SJCRH30 (cell line): ENCODE results near the gene POSTN. TPM values are rescaled to one million over a fixed set of nuclear protein-coding genes. Genes with fewer than 3 reads are reported as not detected.
A peak's percentile ranks its signal among the peaks of the same experiment; 100 is the strongest.
"Not testable (repeated sequence)": the region's sequence is repeated elsewhere in the genome, so short reads cannot be mapped to it uniquely, and the experiment has no call there.

ENCODE experiments used
- DNase-seq, 2 experiments: peaks; one replicate each; pipeline ENCODE4 v3.0.0-alpha.2; 2015 to 2020
- H3K27ac ChIP-seq: fragments of 250-450 bp; sonication (Bioruptor Pico); 2 replicates; pipeline ENCODE4 v1.5.1; 2020; ENCODE audit warnings: mild to moderate bottlenecking, moderate library complexity
- H3K27me3 ChIP-seq: fragments of 250-450 bp; sonication (Bioruptor Pico); 2 replicates; pipeline ENCODE4 v1.5.1; 2020; ENCODE audit warnings: mild to moderate bottlenecking, moderate library complexity
- H3K36me3 ChIP-seq: fragments of 250-450 bp; sonication (Bioruptor Pico); 2 replicates; pipeline ENCODE4 v1.5.1; 2020; ENCODE audit warnings: mild to moderate bottlenecking, moderate library complexity
- H3K4me1 ChIP-seq: fragments of 250-450 bp; sonication (Bioruptor Pico); 2 replicates; pipeline ENCODE4 v1.5.1; 2020; ENCODE audit warnings: mild to moderate bottlenecking, moderate library complexity
- H3K4me3 ChIP-seq: fragments of 250-450 bp; sonication (Bioruptor Pico); 2 replicates; pipeline ENCODE4 v1.5.1; 2020; ENCODE audit warnings: mild to moderate bottlenecking, moderate library complexity
- H3K9me3 ChIP-seq: fragments of 250-450 bp; sonication (Bioruptor Pico); replicated peaks from 2 replicates; pipeline ENCODE4 v1.5.1; 2020; ENCODE audit warnings: mild to moderate bottlenecking, moderate library complexity
- total RNA-seq: library from RNA; depleted of rRNA; stranded (reverse); fragments of >200 nt; shearing (Covaris generic); gene quantifications from 2 replicates; pipeline ENCODE4 v1.2.3, GENCODE V29; 2014

The POSTN gene
- total RNA-seq, 1 experiment from 2014 or later = 0.04 TPM

GRCh38 chr13:37613638-37614037, 15.1 kb upstream of the POSTN start:
- DNase-seq = no peak
- Histone ChIP-seq H3K4me3 (no peak overlapping the region), H3K27me3 (no peaks in the 10 kb centered on the region)

GRCh38 chr13:37613236-37613635, 14.7 kb upstream of the POSTN start:
- no peaks in the 10 kb centered on the region for H3K27me3 ChIP-seq
- peaks cover 24% of the 10 kb centered on the region for H3K4me1 ChIP-seq
- no peaks in the 10 kb centered on the region for H3K36me3 ChIP-seq
- no peak overlapping the region for H3K27ac ChIP-seq
- H3K4me3 ChIP-seq = no peak overlapping the region
- no peaks in the 10 kb centered on the region for H3K9me3 ChIP-seq
- DNase-seq = no peak

More at GRCh38 chr13:37613638-37614037, 15.1 kb upstream of the POSTN start:
- Histone ChIP-seq H3K4me1 (peaks cover 24% of the 10 kb centered on the region), H3K9me3 (no peaks in the 10 kb centered on the region), H3K36me3 (no peaks in the 10 kb centered on the region), H3K27ac (no peak overlapping the region)

- Histone ChIP-seq H3K4me1 (no peaks in the 10 kb centered on the region), H3K36me3 (no peaks in the 10 kb centered on the region), H3K9me3 (no peaks in the 10 kb centered on the region), H3K4me3 (no peak overlapping the region), H3K27me3 (no peaks in the 10 kb centered on the region), H3K27ac (no peak overlapping the region)
- no peak for DNase-seq
Measured at GRCh38 chr13:37608750-37609339, 10.3 kb upstream of the POSTN start.

- no peaks in the 10 kb centered on the region for H3K27me3 ChIP-seq
- DNase-seq = peak in 1 of 2 experiments; percentile 30
- H3K9me3 ChIP-seq = no peaks in the 10 kb centered on the region
- no peaks in the 10 kb centered on the region for H3K36me3 ChIP-seq
- H3K27ac ChIP-seq = no peak overlapping the region
- H3K4me1 ChIP-seq = no peaks in the 10 kb centered on the region
- H3K4me3 ChIP-seq = no peak overlapping the region
Measured at GRCh38 chr13:37602733-37603381, 4.3 kb upstream of the POSTN start.

- no peak for DNase-seq
- Histone ChIP-seq H3K27ac (no peak overlapping the region), H3K4me1 (no peaks in the 10 kb centered on the region), H3K9me3 (no peaks in the 10 kb centered on the region), H3K27me3 (no peaks in the 10 kb centered on the region), H3K36me3 (no peaks in the 10 kb centered on the region), H3K4me3 (no peak overlapping the region)
Measured at GRCh38 chr13:37601648-37602440, 3.3 kb upstream of the POSTN start.

- no peak overlapping the region for H3K27ac ChIP-seq
- peaks cover 3% of the 10 kb centered on the region; the same call in 1 of the 2 replicates for H3K4me1 ChIP-seq
- H3K4me3 ChIP-seq = no peak overlapping the region
- no peaks in the 10 kb centered on the region for H3K9me3 ChIP-seq
- no peaks in the 10 kb centered on the region for H3K27me3 ChIP-seq
- DNase-seq = no peak
- no peaks in the 10 kb centered on the region for H3K36me3 ChIP-seq
Measured at GRCh38 chr13:37599519-37599918, 951 bp upstream of the POSTN start.

GRCh38 chr13:37597477-37598025, 1.0 kb downstream of the POSTN start:
- H3K4me3 ChIP-seq = no peak overlapping the region
- no peak for DNase-seq
- no peaks in the 10 kb centered on the region for H3K36me3 ChIP-seq
- no peaks in the 10 kb centered on the region for H3K9me3 ChIP-seq
- no peak overlapping the region for H3K27ac ChIP-seq
- H3K4me1 ChIP-seq = peaks cover 8% of the 10 kb centered on the region; the same call in 1 of the 2 replicates
- H3K27me3 ChIP-seq = no peaks in the 10 kb centered on the region

GRCh38 chr13:37596805-37597204, 1.8 kb downstream of the POSTN start:
- DNase-seq = no peak
- Histone ChIP-seq H3K9me3 (no peaks in the 10 kb centered on the region), H3K4me3 (no peak overlapping the region), H3K27me3 (no peaks in the 10 kb centered on the region), H3K27ac (no peak overlapping the region), H3K4me1 (peaks cover 8% of the 10 kb centered on the region; the same call in 1 of the 2 replicates), H3K36me3 (no peaks in the 10 kb centered on the region)

- no peak overlapping the region for H3K4me3 ChIP-seq
- H3K27me3 ChIP-seq = no peaks in the 10 kb centered on the region
- no peak for DNase-seq
- H3K4me1 ChIP-seq = peaks cover 8% of the 10 kb centered on the region; the same call in 1 of the 2 replicates
- no peak overlapping the region for H3K27ac ChIP-seq
- H3K9me3 ChIP-seq = no peaks in the 10 kb centered on the region
- H3K36me3 ChIP-seq = no peaks in the 10 kb centered on the region
Measured at GRCh38 chr13:37595162-37595561, 3.4 kb downstream of the POSTN start.

GRCh38 chr13:37594550-37594949, 4.0 kb downstream of the POSTN start:
- Histone ChIP-seq H3K36me3 (no peaks in the 10 kb centered on the region), H3K9me3 (no peaks in the 10 kb centered on the region), H3K27ac (no peak overlapping the region), H3K27me3 (no peaks in the 10 kb centered on the region), H3K4me1 (peaks cover 8% of the 10 kb centered on the region; the same call in 1 of the 2 replicates), H3K4me3 (no peak overlapping the region)
- DNase-seq = peak in 1 of 2 experiments; percentile 38

GRCh38 chr13:37589381-37589780, 9.2 kb downstream of the POSTN start:
- not testable (repeated sequence) for H3K4me3 ChIP-seq, H3K27me3 ChIP-seq, H3K36me3 ChIP-seq, H3K9me3 ChIP-seq, H3K4me1 ChIP-seq, DNase-seq, H3K27ac ChIP-seq

GRCh38 chr13:37587236-37587635, 11.3 kb downstream of the POSTN start:
- Histone ChIP-seq H3K4me3 (no peak overlapping the region), H3K27me3 (no peaks in the 10 kb centered on the region), H3K36me3 (no peaks in the 10 kb centered on the region), H3K27ac (no peak overlapping the region), H3K4me1 (no peaks in the 10 kb centered on the region), H3K9me3 (no peaks in the 10 kb centered on the region)
- DNase-seq = no peak

GRCh38 chr13:37586164-37586563, 12.4 kb downstream of the POSTN start:
- H3K4me3 ChIP-seq = no peak overlapping the region
- no peak overlapping the region for H3K27ac ChIP-seq
- H3K4me1 ChIP-seq = no peaks in the 10 kb centered on the region
- H3K36me3 ChIP-seq = no peaks in the 10 kb centered on the region
- H3K27me3 ChIP-seq = no peaks in the 10 kb centered on the region
- no peak for DNase-seq
- H3K9me3 ChIP-seq = no peaks in the 10 kb centered on the region

- H3K4me1 ChIP-seq = no peaks in the 10 kb centered on the region
- no peak overlapping the region for H3K4me3 ChIP-seq
- H3K36me3 ChIP-seq = no peaks in the 10 kb centered on the region
- H3K27ac ChIP-seq = no peak overlapping the region
- no peaks in the 10 kb centered on the region for H3K9me3 ChIP-seq
- H3K27me3 ChIP-seq = no peaks in the 10 kb centered on the region
- no peak for DNase-seq
Measured at GRCh38 chr13:37585541-37585940, 13.0 kb downstream of the POSTN start.

- Histone ChIP-seq H3K36me3 (no peaks in the 10 kb centered on the region), H3K9me3 (no peaks in the 10 kb centered on the region), H3K27me3 (0 out of 2 replicates have a peak, but pooled peaks cover 2% of the 10 kb centered on the region), H3K4me3 (no peak overlapping the region), H3K27ac (no peak overlapping the region), H3K4me1 (no peaks in the 10 kb centered on the region)
- no peak for DNase-seq
Measured at GRCh38 chr13:37576601-37577000, 22.0 kb downstream of the POSTN start.
